HG03439 (cell line): Measurements from ENCODE around the gene TEX28.
"Not testable (repeated sequence)": the region's sequence is repeated elsewhere in the genome, so short reads cannot be mapped to it uniquely, and the experiment has no call there.

Experiments used
- ATAC-seq: cut with Tn5 transposase; IDR thresholded peaks from one replicate; pipeline ENCODE4 v1.9.1; 2021; ENCODE audit warnings: mild to moderate bottlenecking, moderate library complexity; ENCODE audit not compliant: unreplicated experiment

Gene TEX28

GRCh38 chrX:154312116-154312515 is 17.2 kb upstream of the TEX28 start:
- ATAC-seq = no peak

GRCh38 chrX:154310616-154311536 is 16.0 kb upstream of the TEX28 start:
- no peak for ATAC-seq

DNA sequence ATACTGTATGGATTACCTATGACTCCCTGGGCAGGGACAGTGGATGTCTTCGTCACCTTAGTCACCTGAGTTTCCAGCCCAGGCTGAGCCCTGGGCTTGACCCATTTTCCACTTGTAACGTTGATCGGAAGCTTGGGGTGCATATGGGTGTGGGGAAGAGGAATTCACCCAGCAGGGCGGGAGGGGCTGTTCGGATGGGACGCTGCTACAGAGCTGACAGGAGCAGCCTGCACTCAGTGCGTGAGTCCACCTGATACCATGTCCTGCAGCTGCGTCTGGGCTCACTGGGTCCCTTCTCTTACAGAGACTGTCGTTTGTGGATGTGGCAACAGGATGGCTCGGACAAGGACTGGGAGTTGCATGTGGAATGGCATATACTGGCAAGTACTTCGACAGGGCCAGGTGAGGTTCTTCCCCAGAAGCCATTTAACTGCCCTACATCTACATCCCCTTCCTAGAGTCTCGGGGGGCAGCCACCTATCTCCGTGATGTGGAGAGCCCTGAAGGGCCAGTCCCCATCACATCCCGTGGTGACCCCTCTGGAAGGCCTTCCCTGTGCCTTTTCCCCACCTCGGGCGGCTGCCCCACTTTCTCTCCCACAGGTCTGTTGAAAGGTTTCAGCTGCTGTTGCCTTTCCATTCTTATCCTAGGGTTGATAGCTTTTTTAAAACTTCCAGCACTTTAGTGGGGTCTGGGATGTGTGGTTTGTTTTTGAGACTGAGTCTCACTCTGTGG is 14.3 kb upstream of the TEX28 start:
- no peak for ATAC-seq

GRCh38 chrX:154308108-154308946 is 13.4 kb upstream of the TEX28 start:
- no peak for ATAC-seq

GRCh38 chrX:154307202-154307601 is 12.3 kb upstream of the TEX28 start:
- no peak for ATAC-seq

GRCh38 chrX:154305541-154306205 is 10.7 kb upstream of the TEX28 start:
- no peak for ATAC-seq

- ATAC-seq = no peak
Measured at GRCh38 chrX:154304846-154305245, 9.9 kb upstream of the TEX28 start.

DNA sequence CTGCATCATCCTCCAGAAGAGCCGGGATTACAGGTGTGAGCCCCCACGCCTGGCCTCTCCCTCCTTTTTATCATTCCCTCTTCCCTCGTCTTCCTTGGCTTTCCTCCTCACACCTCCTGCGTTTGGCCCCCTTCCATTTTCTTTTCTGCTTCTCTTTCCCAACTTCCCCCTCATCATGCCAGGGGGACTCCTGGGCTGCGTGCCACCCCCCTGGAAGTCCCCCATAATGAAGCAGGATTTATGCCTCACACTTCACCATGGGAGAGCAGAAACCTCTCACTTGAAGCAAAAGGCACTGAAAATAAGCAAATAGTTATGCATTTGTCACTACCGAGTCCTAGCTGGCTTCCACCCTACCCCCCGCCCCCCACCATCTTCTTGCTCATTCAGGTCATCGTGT is 8.6 kb upstream of the TEX28 start:
- ATAC-seq = no peak

GRCh38 chrX:154302998-154303397 is 8.1 kb upstream of the TEX28 start:
- not testable (repeated sequence) for ATAC-seq

DNA sequence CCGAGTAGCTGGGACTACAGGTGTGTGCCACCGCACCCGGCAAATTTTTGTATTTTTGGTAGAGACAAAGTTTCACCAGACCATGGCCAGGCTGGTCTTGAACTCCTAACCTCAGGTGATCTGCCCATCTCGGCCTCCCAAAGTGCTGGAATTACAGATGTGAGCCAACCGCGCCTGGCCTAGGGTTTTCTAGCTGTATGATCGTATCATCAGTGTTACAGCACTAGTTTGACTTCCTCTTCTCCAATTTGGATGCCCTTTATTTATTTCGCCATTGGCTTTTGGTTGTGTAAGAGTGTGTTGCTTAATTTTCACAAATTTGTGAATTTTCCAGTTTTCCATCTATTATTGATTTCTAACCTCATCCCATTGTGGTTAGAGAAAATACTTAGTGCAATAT is 5.9 kb upstream of the TEX28 start:
- no peak for ATAC-seq

DNA sequence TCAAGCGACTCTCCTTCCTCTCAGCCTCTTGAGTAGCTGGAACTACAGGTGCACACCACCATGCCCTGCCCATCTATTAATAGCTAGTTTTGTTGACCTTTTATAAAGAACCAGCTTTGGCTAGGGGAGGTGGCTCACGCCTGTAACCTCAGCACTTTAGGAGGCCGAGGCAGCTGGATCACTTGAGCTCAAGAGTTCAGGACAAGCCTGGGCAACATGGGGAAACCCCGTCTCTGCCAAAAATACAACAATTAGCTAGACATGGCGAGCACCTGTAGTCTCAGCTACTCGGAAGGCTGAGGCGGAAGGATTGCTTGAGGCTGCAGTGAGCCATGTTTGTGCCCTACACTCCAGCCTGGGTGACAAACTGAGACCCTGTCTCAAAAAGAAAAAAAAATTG is 3.4 kb upstream of the TEX28 start:
- peak; percentile 59 for ATAC-seq

GRCh38 chrX:154296731-154297130 is 1.8 kb upstream of the TEX28 start:
- ATAC-seq = no peak

GRCh38 chrX:154295664-154296310 is 863 bp upstream of the TEX28 start, which contains the start of gene TKTL1:
TKTL1 (plus strand) TSS chrX:154295795; CDS start chrX:154295860, 65 bp downstream.
- no peak for ATAC-seq

GRCh38 chrX:154286406-154286805 is 8.5 kb downstream of the TEX28 start:
- not testable (repeated sequence) for ATAC-seq

GRCh38 chrX:154284489-154285338 is 10.2 kb downstream of the TEX28 start:
- not testable (repeated sequence) for ATAC-seq

GRCh38 chrX:154269245-154269644 is 25.7 kb downstream of the TEX28 start:
- ATAC-seq = not testable (repeated sequence)

DNA sequence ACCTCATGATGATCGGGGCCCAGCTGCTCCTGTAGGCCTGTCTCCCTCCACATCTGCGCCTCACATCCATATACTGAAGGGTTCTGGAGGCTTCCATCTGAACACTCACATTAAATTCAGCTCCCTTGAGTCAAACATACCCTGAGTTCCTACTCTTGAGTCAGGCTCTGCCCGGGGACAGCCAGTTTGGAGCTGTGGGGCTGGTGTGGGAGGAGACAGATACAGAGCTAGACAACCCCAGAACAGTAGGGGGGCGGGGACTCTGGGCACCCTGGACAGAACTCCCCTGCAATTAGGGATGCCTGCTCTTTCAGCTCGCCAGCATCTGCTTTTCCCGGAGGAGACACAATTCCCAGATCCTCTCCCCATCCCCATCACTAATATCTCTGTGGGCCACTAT is 31.9 kb downstream of the TEX28 start:
- ATAC-seq = not testable (repeated sequence)

DNA sequence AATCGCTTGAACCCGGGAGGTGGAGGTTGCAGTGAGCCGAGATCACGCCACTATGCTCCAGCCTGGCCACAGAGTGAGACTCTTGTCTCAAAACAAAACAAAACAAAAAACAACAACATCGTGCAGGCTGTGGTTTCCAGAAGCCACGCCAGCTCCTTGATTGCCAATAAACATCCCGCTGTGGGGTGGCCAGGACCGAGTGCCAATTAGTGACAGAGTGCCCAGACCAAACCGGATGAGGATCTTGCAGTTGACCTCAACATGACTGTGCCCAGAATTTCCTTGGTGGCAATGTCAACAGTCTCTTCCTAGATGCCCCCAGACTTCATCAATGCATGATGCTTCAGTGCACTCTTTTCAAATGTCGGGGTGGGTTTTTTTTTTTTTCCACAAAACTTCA is 36.2 kb downstream of the TEX28 start:
- ATAC-seq = not testable (repeated sequence)

GRCh38 chrX:154257282-154257681 is 37.6 kb downstream of the TEX28 start, which contains the start of gene OPN1MW3:
OPN1MW3 (plus strand) TSS chrX:154257582; CDS start chrX:154257620, 38 bp downstream.
- ATAC-seq = not testable (repeated sequence)
